ENCODE data around the gene FAM3B. TPM values are rescaled to one million over a fixed set of nuclear protein-coding genes. Genes with fewer than 3 reads are reported as not detected.

FAM3B gene
- polyA plus RNA-seq, 1 donor from 2014 or later = not detected

DNA sequence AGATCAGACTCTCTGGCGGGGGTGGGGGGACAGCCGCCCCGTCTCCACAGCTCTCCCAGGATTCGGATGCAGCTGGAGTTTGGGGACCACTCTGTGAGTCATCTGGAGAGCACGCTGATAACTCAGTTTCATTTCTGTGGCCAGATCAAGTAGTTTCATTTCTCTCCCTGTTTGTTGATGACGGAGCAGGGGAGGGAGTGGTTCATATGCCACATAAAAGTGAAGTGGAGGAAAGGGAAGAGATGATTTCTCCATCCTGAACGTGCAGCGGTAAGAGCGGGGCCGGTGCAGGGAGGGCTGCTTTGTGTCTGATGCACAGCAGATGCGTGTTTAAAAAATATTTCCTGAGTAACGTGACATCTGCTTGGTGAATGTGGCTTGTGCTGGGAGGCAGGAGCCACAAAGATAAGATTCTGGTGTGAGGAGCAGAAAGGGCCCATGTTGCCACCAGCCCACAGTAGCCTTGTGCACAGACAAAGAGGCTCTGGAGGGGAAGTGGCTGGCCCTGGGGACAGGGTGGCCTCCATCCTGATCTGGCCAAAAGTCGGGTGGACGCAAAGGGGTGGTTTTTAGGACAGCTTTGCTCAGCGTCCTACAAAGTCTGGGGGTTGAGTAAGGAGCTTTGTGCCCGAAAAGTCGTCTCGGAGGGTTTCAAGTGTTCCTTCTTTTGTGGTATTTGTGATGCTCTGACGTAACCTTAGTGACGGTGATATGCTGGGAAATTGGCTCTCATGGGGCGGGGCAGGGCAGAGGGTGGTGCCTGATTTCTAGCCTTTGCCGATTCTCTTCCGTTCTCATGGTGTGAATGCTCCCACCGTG is 45.4 kb downstream of the FAM3B start, which contains the start of gene MX2:
TSS of gene MX2 (plus strand) at position 242 of the 819 bp plus-strand sequence. CDS start 14,880 bp downstream, outside the sequence.
- Histone ChIP-seq H3K9ac (ENCODE audit: low read length) (no peak within 1 kb of the TSS), H3K27ac (ENCODE audit: low read length) (no peak within 1 kb of the TSS), H2AFZ (ENCODE audit: low read depth, low read length) (no peak within 1 kb of the TSS)

DNA sequence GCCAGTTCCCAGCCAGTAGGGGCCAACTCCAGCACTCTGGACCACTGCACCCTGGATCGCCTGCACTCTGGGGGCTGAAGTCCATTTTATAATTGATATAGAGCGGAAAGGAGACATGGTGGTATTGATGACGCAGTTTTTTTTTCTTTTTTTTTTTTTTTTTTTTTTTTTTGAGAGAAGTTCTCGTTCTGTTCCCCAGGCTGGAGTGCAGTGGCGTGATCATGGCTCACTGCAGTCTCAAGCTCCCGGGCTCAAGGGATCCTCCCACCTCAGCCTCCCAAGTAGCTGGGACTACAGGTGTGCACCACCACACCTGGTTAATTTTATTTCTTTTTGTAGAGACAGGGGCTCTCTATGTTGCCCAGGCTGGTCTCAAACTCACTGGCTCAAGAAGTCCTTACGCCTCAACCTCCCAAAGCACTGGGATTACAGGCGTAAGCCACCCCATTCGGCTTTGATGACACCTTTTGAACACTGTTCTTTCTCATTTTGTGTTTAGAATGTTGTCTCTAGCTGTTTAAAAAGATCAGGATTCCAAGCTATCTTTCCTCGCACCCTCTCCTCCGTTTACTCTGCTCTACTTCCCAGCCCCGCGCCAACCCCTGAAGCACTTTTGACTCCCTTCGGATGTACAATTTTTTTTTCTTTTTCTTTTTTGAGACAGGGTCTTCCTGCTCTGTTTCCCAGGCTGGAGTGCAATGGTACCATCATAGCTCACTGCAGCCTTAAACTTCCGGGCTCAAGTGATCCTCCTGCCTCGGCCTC is 46.2 kb downstream of the FAM3B start:
- Histone ChIP-seq H3K27me3 (ENCODE audit: insufficient read depth, low read depth, low read length) (no peaks in the 10 kb centered on the region), H3K27ac (ENCODE audit: low read length) (no peak overlapping the region), H4K20me1 (ENCODE audit: insufficient read depth) (no peaks in the 10 kb centered on the region), H3K4me2 (ENCODE audit: low read length) (no peak overlapping the region), H3K79me2 (replicated peaks; ENCODE audit: insufficient read depth, low read length) (no peaks in the 10 kb centered on the region), H3K9me3 (ENCODE audit: low read length) (no peaks in the 10 kb centered on the region), H2AFZ (ENCODE audit: low read depth, low read length) (no peak overlapping the region), H3K4me3 (ENCODE audit: low read length) (no peak overlapping the region), H3F3A (ENCODE audit: insufficient read depth, low read length, poor library complexity, severe bottlenecking) (no peaks in the 10 kb centered on the region), H3K9ac (ENCODE audit: low read length) (no peak overlapping the region), H3K9me2 (ENCODE audit: insufficient read depth, low read length) (no peaks in the 10 kb centered on the region), H3K36me3 (ENCODE audit: insufficient read depth, low read length) (no peaks in the 10 kb centered on the region)
- TF ChIP-seq RAD21 (conservative IDR thresholded peaks at IDR 0.05) (no peak), MXI1 (conservative IDR thresholded peaks at IDR 0.05; ENCODE audit: poor library complexity, severe bottlenecking) (no peak), EP300 (conservative IDR thresholded peaks at IDR 0.05; ENCODE audit: poor library complexity, severe bottlenecking) (no peak), POLR2AphosphoS5 (IDR thresholded peaks at IDR 0.05) (no peak), SMC3 (conservative IDR thresholded peaks at IDR 0.05; ENCODE audit: poor library complexity) (no peak)
- TF ChIP-seq, protein P1, sequence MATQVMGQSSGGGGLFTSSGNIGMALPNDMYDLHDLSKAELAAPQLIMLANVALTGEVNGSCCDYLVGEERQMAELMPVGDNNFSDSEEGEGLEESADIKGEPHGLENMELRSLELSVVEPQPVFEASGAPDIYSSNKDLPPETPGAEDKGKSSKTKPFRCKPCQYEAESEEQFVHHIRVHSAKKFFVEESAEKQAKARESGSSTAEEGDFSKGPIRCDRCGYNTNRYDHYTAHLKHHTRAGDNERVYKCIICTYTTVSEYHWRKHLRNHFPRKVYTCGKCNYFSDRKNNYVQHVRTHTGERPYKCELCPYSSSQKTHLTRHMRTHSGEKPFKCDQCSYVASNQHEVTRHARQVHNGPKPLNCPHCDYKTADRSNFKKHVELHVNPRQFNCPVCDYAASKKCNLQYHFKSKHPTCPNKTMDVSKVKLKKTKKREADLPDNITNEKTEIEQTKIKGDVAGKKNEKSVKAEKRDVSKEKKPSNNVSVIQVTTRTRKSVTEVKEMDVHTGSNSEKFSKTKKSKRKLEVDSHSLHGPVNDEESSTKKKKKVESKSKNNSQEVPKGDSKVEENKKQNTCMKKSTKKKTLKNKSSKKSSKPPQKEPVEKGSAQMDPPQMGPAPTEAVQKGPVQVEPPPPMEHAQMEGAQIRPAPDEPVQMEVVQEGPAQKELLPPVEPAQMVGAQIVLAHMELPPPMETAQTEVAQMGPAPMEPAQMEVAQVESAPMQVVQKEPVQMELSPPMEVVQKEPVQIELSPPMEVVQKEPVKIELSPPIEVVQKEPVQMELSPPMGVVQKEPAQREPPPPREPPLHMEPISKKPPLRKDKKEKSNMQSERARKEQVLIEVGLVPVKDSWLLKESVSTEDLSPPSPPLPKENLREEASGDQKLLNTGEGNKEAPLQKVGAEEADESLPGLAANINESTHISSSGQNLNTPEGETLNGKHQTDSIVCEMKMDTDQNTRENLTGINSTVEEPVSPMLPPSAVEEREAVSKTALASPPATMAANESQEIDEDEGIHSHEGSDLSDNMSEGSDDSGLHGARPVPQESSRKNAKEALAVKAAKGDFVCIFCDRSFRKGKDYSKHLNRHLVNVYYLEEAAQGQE (IDR thresholded peaks at IDR 0.05; ENCODE audit: borderline replicate concordance) = no peak
- TF ChIP-seq, protein P2, sequence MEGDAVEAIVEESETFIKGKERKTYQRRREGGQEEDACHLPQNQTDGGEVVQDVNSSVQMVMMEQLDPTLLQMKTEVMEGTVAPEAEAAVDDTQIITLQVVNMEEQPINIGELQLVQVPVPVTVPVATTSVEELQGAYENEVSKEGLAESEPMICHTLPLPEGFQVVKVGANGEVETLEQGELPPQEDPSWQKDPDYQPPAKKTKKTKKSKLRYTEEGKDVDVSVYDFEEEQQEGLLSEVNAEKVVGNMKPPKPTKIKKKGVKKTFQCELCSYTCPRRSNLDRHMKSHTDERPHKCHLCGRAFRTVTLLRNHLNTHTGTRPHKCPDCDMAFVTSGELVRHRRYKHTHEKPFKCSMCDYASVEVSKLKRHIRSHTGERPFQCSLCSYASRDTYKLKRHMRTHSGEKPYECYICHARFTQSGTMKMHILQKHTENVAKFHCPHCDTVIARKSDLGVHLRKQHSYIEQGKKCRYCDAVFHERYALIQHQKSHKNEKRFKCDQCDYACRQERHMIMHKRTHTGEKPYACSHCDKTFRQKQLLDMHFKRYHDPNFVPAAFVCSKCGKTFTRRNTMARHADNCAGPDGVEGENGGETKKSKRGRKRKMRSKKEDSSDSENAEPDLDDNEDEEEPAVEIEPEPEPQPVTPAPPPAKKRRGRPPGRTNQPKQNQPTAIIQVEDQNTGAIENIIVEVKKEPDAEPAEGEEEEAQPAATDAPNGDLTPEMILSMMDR (IDR thresholded peaks at IDR 0.05; ENCODE audit: poor library complexity, severe bottlenecking) = no peak

More for the DNA sequence above, 45.4 kb downstream of the FAM3B start, which contains the start of gene MX2:
- no peaks in the 10 kb centered on the region for H4K20me1 ChIP-seq (ENCODE audit: insufficient read depth)
- no peak within 1 kb of the TSS for H3K4me3 ChIP-seq (ENCODE audit: low read length)
- H3K4me2 ChIP-seq (ENCODE audit: low read length) = no peak within 1 kb of the TSS
- no peaks in the 10 kb centered on the region for H3K9me3 ChIP-seq (ENCODE audit: low read length)
- TF ChIP-seq RAD21 (conservative IDR thresholded peaks at IDR 0.05) (no peak), MXI1 (conservative IDR thresholded peaks at IDR 0.05; ENCODE audit: poor library complexity, severe bottlenecking) (no peak), EP300 (conservative IDR thresholded peaks at IDR 0.05; ENCODE audit: poor library complexity, severe bottlenecking) (no peak), EZH2 (IDR thresholded peaks at IDR 0.05; ENCODE audit: borderline replicate concordance, insufficient read depth, low read length, poor library complexity, severe bottlenecking) (no peak), TAF1 (IDR thresholded peaks at IDR 0.05; ENCODE audit: low read depth) (no peak), POLR2AphosphoS5 (IDR thresholded peaks at IDR 0.05) (no peak), SMC3 (conservative IDR thresholded peaks at IDR 0.05; ENCODE audit: poor library complexity) (no peak)
- TF ChIP-seq, protein P1 (IDR thresholded peaks at IDR 0.05; ENCODE audit: borderline replicate concordance) = no peak
- TF ChIP-seq, protein P2 (IDR thresholded peaks at IDR 0.05; ENCODE audit: poor library complexity, severe bottlenecking) = no peak
- no peaks in the 10 kb centered on the region for H3F3A ChIP-seq (ENCODE audit: insufficient read depth, low read length, poor library complexity, severe bottlenecking)
- H3K27me3 ChIP-seq (ENCODE audit: insufficient read depth, low read depth, low read length) = no peaks in the 10 kb centered on the region
- H3K79me2 ChIP-seq (replicated peaks; ENCODE audit: insufficient read depth, low read length) = no peaks in the 10 kb centered on the region
- H3K9me2 ChIP-seq (ENCODE audit: insufficient read depth, low read length) = no peaks in the 10 kb centered on the region
- no peaks in the 10 kb centered on the region for H3K36me3 ChIP-seq (ENCODE audit: insufficient read depth, low read length)
